Ectodermal cell (in vitro differentiated cells): ENCODE measurements around the gene PSMA3. TPM values are rescaled to one million over a fixed set of nuclear protein-coding genes. Genes with fewer than 3 reads are reported as not detected.

Experiments used
- H3K27ac ChIP-seq: 2 replicates; pipeline ENCODE4 v1.7.0; 2013; ENCODE audit warnings: mild to moderate bottlenecking, low read depth, low read length; ENCODE audit not compliant: insufficient read depth, poor library complexity, severe bottlenecking
- H3K27me3 ChIP-seq: 2 replicates; pipeline ENCODE4 v1.7.0; 2013; ENCODE audit warnings: mild to moderate bottlenecking, low read length; ENCODE audit not compliant: insufficient read depth, control insufficient read depth, poor library complexity, severe bottlenecking
- H3K36me3 ChIP-seq: one replicate; pipeline ENCODE4 v1.7.0; 2013; ENCODE audit warnings: low read length; ENCODE audit not compliant: control insufficient read depth, insufficient read depth
- H3K4me1 ChIP-seq: one replicate; pipeline ENCODE4 v1.7.0; 2013; ENCODE audit warnings: low read length; ENCODE audit not compliant: control insufficient read depth, insufficient read depth
- H3K4me3 ChIP-seq: 2 replicates; pipeline ENCODE4 v1.7.0; 2013; ENCODE audit warnings: low read depth, low read length, control low read depth; ENCODE audit not compliant: insufficient read depth
- H3K9me3 ChIP-seq: 2 replicates; pipeline ENCODE4 v1.7.0; 2013; ENCODE audit warnings: mild to moderate bottlenecking, low read length, moderate library complexity; ENCODE audit not compliant: control insufficient read depth
- WGBS, 2 experiments: methylation state at CpG; one replicate each; pipeline ENCODE4 v1.1.7; 2013; ENCODE audit warnings: missing lambda C conversion rate in 2 of 2; 5-methylcytosine and 5-hydroxymethylcytosine counted together
- polyA plus RNA-seq, 4 experiments: library from polyadenylated mRNA; stranded (reverse); fragments of 50-300 nt; gene quantifications; one replicate each; pipeline ENCODE4 v1.2.3, GENCODE V29; 2013

The PSMA3 gene
- 188 TPM for polyA plus RNA-seq (2013, experiment 1 of 4)
- polyA plus RNA-seq (2013, experiment 2 of 4), result 183 TPM
- 151 TPM for polyA plus RNA-seq (2013, experiment 3 of 4)
- 155 TPM for polyA plus RNA-seq (2013, experiment 4 of 4)

- no peaks in the 10 kb centered on the region for H3K36me3 ChIP-seq
- peak within 1 kb of the TSS; percentile 97 for H3K4me3 ChIP-seq
- peaks cover 4% of the 10 kb centered on the region for H3K4me1 ChIP-seq
- no peaks in the 10 kb centered on the region for H3K27me3 ChIP-seq
- 0 to 1% methylated on average over 50 of the region's 50 CpGs for WGBS, 2 experiments
- H3K27ac ChIP-seq, result peak within 1 kb of the TSS; percentile 89
- H3K9me3 ChIP-seq, result no peaks in the 10 kb centered on the region
Observed at GRCh38 chr14:58244556-58245387, at the start of gene PSMA3. PSMA3 (plus strand) TSS chr14:58244843; CDS start chr14:58244921, 78 bp downstream.

GRCh38 chr14:58196198-58196597 lies 48.4 kb upstream of the PSMA3 start:
- no peak overlapping the region for H3K4me3 ChIP-seq
- no peaks in the 10 kb centered on the region for H3K9me3 ChIP-seq
- 95 to 100% methylated on average over 1 of the region's 1 CpG for WGBS, 2 experiments
- no peaks in the 10 kb centered on the region for H3K4me1 ChIP-seq
- no peak overlapping the region for H3K27ac ChIP-seq
- H3K36me3 ChIP-seq, result no peaks in the 10 kb centered on the region
- H3K27me3 ChIP-seq, result peaks cover 3% of the 10 kb centered on the region

- Histone ChIP-seq H3K36me3 (no peaks in the 10 kb centered on the region), H3K9me3 (no peaks in the 10 kb centered on the region), H3K4me3 (no peak overlapping the region), H3K27me3 (peaks cover 3% of the 10 kb centered on the region), H3K27ac (no peak overlapping the region), H3K4me1 (no peaks in the 10 kb centered on the region)
- 88 to 99% methylated on average over 5 of the region's 5 CpGs for WGBS, 2 experiments
Observed at GRCh38 chr14:58198086-58198485, 46.6 kb upstream of the PSMA3 start.

GRCh38 chr14:58199726-58200479 lies 44.7 kb upstream of the PSMA3 start, which contains the start of gene ACTR10:
ACTR10 (plus strand) TSS chr14:58200149; CDS start chr14:58200218, 69 bp downstream.
- no peaks in the 10 kb centered on the region for H3K36me3 ChIP-seq
- H3K4me1 ChIP-seq, result no peaks in the 10 kb centered on the region
- peak within 1 kb of the TSS; percentile 90 for H3K27ac ChIP-seq
- peaks cover 3% of the 10 kb centered on the region for H3K27me3 ChIP-seq
- H3K9me3 ChIP-seq, result no peaks in the 10 kb centered on the region
- peak within 1 kb of the TSS; percentile 80 for H3K4me3 ChIP-seq
- 0% methylated on average over 78 of the region's 78 CpGs for WGBS, 2 experiments

GRCh38 chr14:58200480-58200841 lies 44.2 kb upstream of the PSMA3 start:
- 2 to 4% methylated on average over 11 of the region's 11 CpGs for WGBS, 2 experiments
- Histone ChIP-seq H3K36me3 (no peaks in the 10 kb centered on the region), H3K27ac (peak overlapping the region; percentile 63), H3K27me3 (peaks cover 3% of the 10 kb centered on the region), H3K9me3 (no peaks in the 10 kb centered on the region), H3K4me3 (peak overlapping the region; percentile 80), H3K4me1 (no peaks in the 10 kb centered on the region)

- H3K27ac ChIP-seq, result no peak overlapping the region
- H3K4me1 ChIP-seq, result no peaks in the 10 kb centered on the region
- no peaks in the 10 kb centered on the region for H3K9me3 ChIP-seq
- H3K4me3 ChIP-seq, result peak overlapping the region; percentile 80
- WGBS, 2 experiments, result 43 to 46% methylated on average over 1 to 2 of the region's 2 CpGs
- no peaks in the 10 kb centered on the region for H3K36me3 ChIP-seq
- peaks cover under 1% of the 10 kb centered on the region for H3K27me3 ChIP-seq
Observed at GRCh38 chr14:58200846-58201245, 43.8 kb upstream of the PSMA3 start.

- Histone ChIP-seq H3K27me3 (no peaks in the 10 kb centered on the region), H3K36me3 (peaks cover 17% of the 10 kb centered on the region), H3K27ac (no peak overlapping the region), H3K4me1 (no peaks in the 10 kb centered on the region), H3K9me3 (no peaks in the 10 kb centered on the region), H3K4me3 (no peak overlapping the region)
Observed at GRCh38 chr14:58213176-58213575, 31.5 kb upstream of the PSMA3 start.

GRCh38 chr14:58215191-58215914 lies 29.3 kb upstream of the PSMA3 start:
- no peak overlapping the region for H3K4me3 ChIP-seq
- H3K27ac ChIP-seq, result no peak overlapping the region
- no peaks in the 10 kb centered on the region for H3K27me3 ChIP-seq
- 83 to 97% methylated on average over 2 of the region's 2 CpGs for WGBS, 2 experiments
- no peaks in the 10 kb centered on the region for H3K9me3 ChIP-seq
- H3K36me3 ChIP-seq, result peaks cover 10% of the 10 kb centered on the region
- H3K4me1 ChIP-seq, result no peaks in the 10 kb centered on the region

GRCh38 chr14:58216544-58216943 lies 28.1 kb upstream of the PSMA3 start:
- no peaks in the 10 kb centered on the region for H3K9me3 ChIP-seq
- no peak overlapping the region for H3K27ac ChIP-seq
- H3K36me3 ChIP-seq, result peaks cover 10% of the 10 kb centered on the region
- H3K4me3 ChIP-seq, result no peak overlapping the region
- H3K27me3 ChIP-seq, result no peaks in the 10 kb centered on the region
- 88 to 97% methylated on average over 2 of the region's 2 CpGs for WGBS, 2 experiments
- no peaks in the 10 kb centered on the region for H3K4me1 ChIP-seq
